ENCODE results near the gene RTN4R. TPM values are rescaled to one million over a fixed set of nuclear protein-coding genes. Genes with fewer than 3 reads are reported as not detected.

The RTN4R gene
- total and polyA plus RNA-seq, 2 donors (not counting 1 experiment from before 2014, with no cell fraction given) = 0.99 to 2.0 TPM

GRCh38 chr22:20237480-20238440 is 30.4 kb downstream of the RTN4R start:
- H3K4me2 ChIP-seq (ENCODE audit: extremely low read depth, insufficient read depth, low read length) = no peak overlapping the region
- no peaks in the 10 kb centered on the region for H3K27me3 ChIP-seq (ENCODE audit: control insufficient read depth, insufficient read depth, low read length)
- no peaks in the 10 kb centered on the region for H3K79me2 ChIP-seq (ENCODE audit: control insufficient read depth, insufficient read depth, low read length)
- no peaks in the 10 kb centered on the region for H3K9me3 ChIP-seq (ENCODE audit: control insufficient read depth, insufficient read depth, low read depth, low read length)
- H3K9ac ChIP-seq (ENCODE audit: insufficient read depth, low read length) = no peak overlapping the region
- TF ChIP-seq CTCF (conservative IDR thresholded peaks at IDR 0.05 in 1 of 2, IDR thresholded peaks at IDR 0.05 in 1 of 2; ENCODE audit: low read depth in 1 of 2, low read length in 2 of 2) = no peak
- no peak for TF ChIP-seq EZH2 (IDR thresholded peaks at IDR 0.05; ENCODE audit: low read length, missing control alignments)
- H2AFZ ChIP-seq (ENCODE audit: low read length) = no peak overlapping the region
- H3K4me1 ChIP-seq (ENCODE audit: control insufficient read depth, extremely low read depth, insufficient read depth, low read length) = peaks cover 3% of the 10 kb centered on the region
- no peaks in the 10 kb centered on the region for H3K36me3 ChIP-seq (ENCODE audit: control insufficient read depth, insufficient read depth, low read length)
- H4K20me1 ChIP-seq (ENCODE audit: control insufficient read depth, extremely low read depth, insufficient read depth, low read length) = no peaks in the 10 kb centered on the region
- H3K4me3 ChIP-seq (replicated peaks in 1 of 4; ENCODE audit: control extremely low read depth in 1 of 4, insufficient read depth in 1 of 4, low read depth in 3 of 4, low read length in 4 of 4) = no peak overlapping the region
- no peak for DNase-seq (ENCODE audit: low read depth in 2 of 2)
- no peak overlapping the region for H3K27ac ChIP-seq (ENCODE audit: insufficient read depth, low read length)

GRCh38 chr22:20236052-20236717 is 31.9 kb downstream of the RTN4R start:
- peaks cover 3% of the 10 kb centered on the region for H3K4me1 ChIP-seq (ENCODE audit: control insufficient read depth, extremely low read depth, insufficient read depth, low read length)
- H3K27ac ChIP-seq (ENCODE audit: insufficient read depth, low read length) = no peak overlapping the region
- H3K4me2 ChIP-seq (ENCODE audit: extremely low read depth, insufficient read depth, low read length) = no peak overlapping the region
- H3K27me3 ChIP-seq (ENCODE audit: control insufficient read depth, insufficient read depth, low read length) = peaks cover 2% of the 10 kb centered on the region
- H3K4me3 ChIP-seq (replicated peaks in 1 of 4; ENCODE audit: control extremely low read depth in 1 of 4, insufficient read depth in 1 of 4, low read depth in 3 of 4, low read length in 4 of 4) = no peak overlapping the region
- DNase-seq (ENCODE audit: low read depth in 2 of 2) = no peak
- no peaks in the 10 kb centered on the region for H3K9me3 ChIP-seq (ENCODE audit: control insufficient read depth, insufficient read depth, low read depth, low read length)
- H3K36me3 ChIP-seq (ENCODE audit: control insufficient read depth, insufficient read depth, low read length) = no peaks in the 10 kb centered on the region
- no peak overlapping the region for H3K9ac ChIP-seq (ENCODE audit: insufficient read depth, low read length)
- H3K79me2 ChIP-seq (ENCODE audit: control insufficient read depth, insufficient read depth, low read length) = no peaks in the 10 kb centered on the region
- no peak overlapping the region for H2AFZ ChIP-seq (ENCODE audit: low read length)
- no peak for TF ChIP-seq CTCF (conservative IDR thresholded peaks at IDR 0.05 in 1 of 2, IDR thresholded peaks at IDR 0.05 in 1 of 2; ENCODE audit: low read depth in 1 of 2, low read length in 2 of 2)
- TF ChIP-seq EZH2 (IDR thresholded peaks at IDR 0.05; ENCODE audit: low read length, missing control alignments) = no peak
- no peaks in the 10 kb centered on the region for H4K20me1 ChIP-seq (ENCODE audit: control insufficient read depth, extremely low read depth, insufficient read depth, low read length)

GRCh38 chr22:20235389-20235991 is 32.6 kb downstream of the RTN4R start:
- Histone ChIP-seq H3K79me2 (ENCODE audit: control insufficient read depth, insufficient read depth, low read length) (no peaks in the 10 kb centered on the region), H3K9ac (ENCODE audit: insufficient read depth, low read length) (no peak overlapping the region), H2AFZ (ENCODE audit: low read length) (no peak overlapping the region), H3K27ac (ENCODE audit: insufficient read depth, low read length) (no peak overlapping the region), H3K4me1 (ENCODE audit: control insufficient read depth, extremely low read depth, insufficient read depth, low read length) (peaks cover 3% of the 10 kb centered on the region), H3K4me3 (replicated peaks in 1 of 4; ENCODE audit: control extremely low read depth in 1 of 4, insufficient read depth in 1 of 4, low read depth in 3 of 4, low read length in 4 of 4) (no peak overlapping the region), H3K27me3 (ENCODE audit: control insufficient read depth, insufficient read depth, low read length) (peaks cover 7% of the 10 kb centered on the region), H3K4me2 (ENCODE audit: extremely low read depth, insufficient read depth, low read length) (no peak overlapping the region), H3K9me3 (ENCODE audit: control insufficient read depth, insufficient read depth, low read depth, low read length) (no peaks in the 10 kb centered on the region), H3K36me3 (ENCODE audit: control insufficient read depth, insufficient read depth, low read length) (no peaks in the 10 kb centered on the region), H4K20me1 (ENCODE audit: control insufficient read depth, extremely low read depth, insufficient read depth, low read length) (no peaks in the 10 kb centered on the region)
- DNase-seq (ENCODE audit: low read depth in 2 of 2) = no peak
- TF ChIP-seq EZH2 (IDR thresholded peaks at IDR 0.05; ENCODE audit: low read length, missing control alignments) (no peak), CTCF (conservative IDR thresholded peaks at IDR 0.05 in 1 of 2, IDR thresholded peaks at IDR 0.05 in 1 of 2; ENCODE audit: low read depth in 1 of 2, low read length in 2 of 2) (no peak)

Measured in fibroblast of lung (primary cell).